Fibroblast of gingiva (primary cell): ENCODE data around the gene TBPL2.
"Not testable (repeated sequence)": the region's sequence is repeated elsewhere in the genome, so short reads cannot be mapped to it uniquely, and the experiment has no call there.

Experiments
- DNase-seq: peaks from one replicate; pipeline ENCODE4 v3.0.0-alpha.2; 2011; ENCODE audit warnings: low read depth

The TBPL2 gene

GRCh38 chr14:55438066-55438683 lies 2.2 kb downstream of the TBPL2 start:
- peak; percentile 46 for DNase-seq

GRCh38 chr14:55436931-55437330 lies 3.5 kb downstream of the TBPL2 start:
- DNase-seq: no peak

- no peak for DNase-seq
These were observed 3.9 kb downstream of the TBPL2 start for GRCh38 chr14:55436519-55436918.

GRCh38 chr14:55434805-55435174 lies 5.6 kb downstream of the TBPL2 start:
- no peak for DNase-seq

GRCh38 chr14:55433880-55434804 lies 6.3 kb downstream of the TBPL2 start:
- DNase-seq: no peak

- no peak for DNase-seq
These were observed 7.8 kb downstream of the TBPL2 start for GRCh38 chr14:55432628-55433027.

- DNase-seq: peak; percentile 67
These were observed 10.3 kb downstream of the TBPL2 start for GRCh38 chr14:55430024-55430690.

GRCh38 chr14:55427439-55427838 lies 13.0 kb downstream of the TBPL2 start:
- DNase-seq: no peak

GRCh38 chr14:55426891-55427290 lies 13.5 kb downstream of the TBPL2 start:
- DNase-seq: no peak

GRCh38 chr14:55425091-55425490 lies 15.3 kb downstream of the TBPL2 start:
- DNase-seq: no peak

- DNase-seq: no peak
These were observed 16.4 kb downstream of the TBPL2 start for GRCh38 chr14:55423969-55424368.

- DNase-seq: not testable (repeated sequence)
These were observed 18.1 kb downstream of the TBPL2 start for GRCh38 chr14:55422338-55422737.

- DNase-seq: no peak
These were observed 20.8 kb downstream of the TBPL2 start for GRCh38 chr14:55419663-55420062.

- DNase-seq: no peak
These were observed 22.0 kb downstream of the TBPL2 start for GRCh38 chr14:55418411-55418810.

- no peak for DNase-seq
These were observed 22.5 kb downstream of the TBPL2 start for GRCh38 chr14:55417955-55418354.

- DNase-seq: no peak
These were observed 23.6 kb downstream of the TBPL2 start for GRCh38 chr14:55416866-55417265.

- DNase-seq: no peak
These were observed 25.9 kb downstream of the TBPL2 start for GRCh38 chr14:55414551-55414950.

GRCh38 chr14:55412676-55413075 lies 27.7 kb downstream of the TBPL2 start:
- no peak for DNase-seq

- peak; percentile 76 for DNase-seq
These were observed 28.7 kb downstream of the TBPL2 start, which contains the start of gene ATG14 for GRCh38 chr14:55411426-55412389. ATG14 (minus strand) TSS chr14:55411830; CDS start chr14:55411822, 8 bp downstream.

GRCh38 chr14:55410876-55411275 lies 29.5 kb downstream of the TBPL2 start:
- no peak for DNase-seq

- no peak for DNase-seq
These were observed 36.1 kb downstream of the TBPL2 start for GRCh38 chr14:55404173-55404854.
